Activated CD4-positive, alpha-beta T cell treated with anti-CD3 and anti-CD28 coated beads for 36 hours (primary cell): ENCODE results near the gene HIGD2A. TPM values are rescaled to one million over a fixed set of nuclear protein-coding genes. Genes with fewer than 3 reads are reported as not detected.

Experiments used
- ATAC-seq: fragments of 200-7000 bp; cut with Tn5 transposase; one replicate; pipeline ENCODE4 v1.10.0; 2021; ENCODE audit warnings: mild to moderate bottlenecking, moderate library complexity
- CTCF ChIA-PET: fragments of 350-600 bp; sonication (Branson Sonifier 250); formaldehyde crosslinking; loops from one replicate; lab custom pipeline; 2021; ENCODE audit warnings: antibody characterized with exemption; lab: Charles Lee
- POLR2A ChIA-PET: fragments of 350-600 bp; sonication (Branson Sonifier 250); formaldehyde crosslinking; loops from one replicate; lab custom pipeline; 2021; ENCODE audit warnings: antibody characterized with exemption, inconsistent platforms; lab: Charles Lee
- DNase-seq: peaks from one replicate; pipeline ENCODE4 v3.0.0-alpha.2; 2020
- H3K27ac Mint-ChIP-seq: one replicate; pipeline ENCODE4 v1.8.0; 2021; ENCODE audit warnings: mixed read lengths
- H3K27me3 Mint-ChIP-seq: one replicate; pipeline ENCODE4 v1.8.0; 2021; ENCODE audit warnings: mixed read lengths
- H3K36me3 Mint-ChIP-seq: one replicate; pipeline ENCODE4 v1.8.0; 2021; ENCODE audit warnings: low read depth, mixed read lengths
- H3K4me1 Mint-ChIP-seq: one replicate; pipeline ENCODE4 v1.8.0; 2021; ENCODE audit warnings: mixed read lengths
- H3K4me3 Mint-ChIP-seq: one replicate; pipeline ENCODE4 v1.8.0; 2021; ENCODE audit warnings: mild to moderate bottlenecking, moderate library complexity, mixed read lengths
- H3K9me3 Mint-ChIP-seq: one replicate; pipeline ENCODE4 v1.8.0; 2021; ENCODE audit warnings: low read depth, mixed read lengths
- intact Hi-C, 2 experiments: fragments of 100-400 bp; cut with DNase I in 1 of 2; cut with micrococcal nuclease in 1 of 2; formaldehyde crosslinking; loops; one replicate each; pipeline versions ENCODE4 v1.14.2 to v1.15.1; 2022 to 2024; cut with DNase I, micrococcal nuclease
- total RNA-seq, 2 experiments: library from RNA; stranded (reverse); gene quantifications; one replicate each; pipeline ENCODE4 v1.2.3, GENCODE V29; 2021

Gene HIGD2A
- total RNA-seq, 2 experiments from 2014 or later = 104 to 140 TPM

GRCh38 chr5:176420086-176420485 lies 31.5 kb downstream of the HIGD2A start:
- peaks cover 3% of the 10 kb centered on the region for H3K9me3 Mint-ChIP-seq
- peaks cover 12% of the 10 kb centered on the region for H3K4me1 Mint-ChIP-seq
- intact Hi-C loops = no loop called here
- no peak for ATAC-seq
- no peaks in the 10 kb centered on the region for H3K36me3 Mint-ChIP-seq
- H3K27me3 Mint-ChIP-seq = no peaks in the 10 kb centered on the region
- ChIA-PET CTCF (no interaction called here), POLR2A (no interaction called here)
- no peak overlapping the region for H3K4me3 Mint-ChIP-seq
- no peak overlapping the region for H3K27ac Mint-ChIP-seq
- no peak for DNase-seq

GRCh38 chr5:176420972-176421544 lies 32.5 kb downstream of the HIGD2A start:
- Mint-ChIP-seq H3K27me3 (no peaks in the 10 kb centered on the region), H3K36me3 (no peaks in the 10 kb centered on the region), H3K4me3 (no peak overlapping the region), H3K9me3 (peaks cover 3% of the 10 kb centered on the region), H3K27ac (no peak overlapping the region), H3K4me1 (peaks cover 8% of the 10 kb centered on the region)
- intact Hi-C loops = no loop called here
- ChIA-PET POLR2A (no interaction called here), CTCF (interaction anchor here (0.6 to 0.7 kb wide), 2 partner anchors 213 to 392 kb away, joined by 3 to 4 read pairs; no protein-coding TSS in a partner anchor)
- DNase-seq = no peak
- ATAC-seq = no peak

- POLR2A ChIA-PET = no interaction called here
- CTCF ChIA-PET = interaction anchor here (1.1 kb wide), 1 partner anchor 17 kb away, joined by 3 read pairs; no protein-coding TSS in a partner anchor
Observed at GRCh38 chr5:176424181-176424580, 35.6 kb downstream of the HIGD2A start.

GRCh38 chr5:176425138-176425537 lies 36.6 kb downstream of the HIGD2A start:
- intact Hi-C loops = no loop called here
- Mint-ChIP-seq H3K27ac (no peak overlapping the region), H3K9me3 (peaks cover 3% of the 10 kb centered on the region), H3K27me3 (no peaks in the 10 kb centered on the region), H3K4me3 (no peak overlapping the region), H3K4me1 (no peaks in the 10 kb centered on the region), H3K36me3 (no peaks in the 10 kb centered on the region)
- POLR2A ChIA-PET = no interaction called here
- DNase-seq (no peak), ATAC-seq (no peak)
- CTCF ChIA-PET = interaction anchor here (0.6 kb wide), 1 partner anchor 53 kb away, joined by 3 read pairs; no protein-coding TSS in a partner anchor

More at GRCh38 chr5:176424181-176424580, 35.6 kb downstream of the HIGD2A start:
- H3K4me1 Mint-ChIP-seq = no peaks in the 10 kb centered on the region
- peaks cover 3% of the 10 kb centered on the region for H3K9me3 Mint-ChIP-seq
- no peak for ATAC-seq
- H3K27ac Mint-ChIP-seq = no peak overlapping the region
- intact Hi-C loops = no loop called here
- no peak for DNase-seq
- no peaks in the 10 kb centered on the region for H3K27me3 Mint-ChIP-seq
- H3K4me3 Mint-ChIP-seq = no peak overlapping the region
- H3K36me3 Mint-ChIP-seq = no peaks in the 10 kb centered on the region

- no peaks in the 10 kb centered on the region for H3K27me3 Mint-ChIP-seq
- intact Hi-C loops = no loop called here
- DNase-seq (no peak), ATAC-seq (no peak)
- POLR2A ChIA-PET = no interaction called here
- H3K27ac Mint-ChIP-seq = no peak overlapping the region
- no peaks in the 10 kb centered on the region for H3K4me1 Mint-ChIP-seq
- no peaks in the 10 kb centered on the region for H3K36me3 Mint-ChIP-seq
- CTCF ChIA-PET = interaction anchor here (0.6 to 1.3 kb wide), 3 partner anchors 22 to 56 kb away, joined by 3 to 7 read pairs (median 3); partner anchors contain the start of gene FAF2
- H3K9me3 Mint-ChIP-seq = no peaks in the 10 kb centered on the region
- no peak overlapping the region for H3K4me3 Mint-ChIP-seq
Observed at GRCh38 chr5:176425791-176426190, 37.2 kb downstream of the HIGD2A start.

GRCh38 chr5:176426876-176427275 lies 38.3 kb downstream of the HIGD2A start:
- H3K27ac Mint-ChIP-seq = no peak overlapping the region
- ChIA-PET CTCF (no interaction called here), POLR2A (interaction anchor here (0.7 kb wide), 1 partner anchor 21 kb away, joined by 5 read pairs; no protein-coding TSS in a partner anchor)
- no peak for DNase-seq
- no peaks in the 10 kb centered on the region for H3K36me3 Mint-ChIP-seq
- H3K4me3 Mint-ChIP-seq = no peak overlapping the region
- intact Hi-C loops = no loop called here
- no peaks in the 10 kb centered on the region for H3K9me3 Mint-ChIP-seq
- no peak for ATAC-seq
- no peaks in the 10 kb centered on the region for H3K27me3 Mint-ChIP-seq
- H3K4me1 Mint-ChIP-seq = no peaks in the 10 kb centered on the region

GRCh38 chr5:176427971-176428370 lies 39.4 kb downstream of the HIGD2A start:
- no peak for DNase-seq
- Mint-ChIP-seq H3K9me3 (no peaks in the 10 kb centered on the region), H3K36me3 (no peaks in the 10 kb centered on the region), H3K27me3 (no peaks in the 10 kb centered on the region), H3K4me1 (no peaks in the 10 kb centered on the region), H3K27ac (no peak overlapping the region), H3K4me3 (no peak overlapping the region)
- intact Hi-C loops = no loop called here
- no peak for ATAC-seq
- CTCF ChIA-PET = no interaction called here
- POLR2A ChIA-PET = no interaction called here

- ChIA-PET POLR2A (no interaction called here), CTCF (interaction anchor here (0.6 to 1.3 kb wide), 2 partner anchors 18 to 96 kb away, joined by 3 to 5 read pairs; partner anchors contain the start of gene FAF2)
- no peaks in the 10 kb centered on the region for H3K36me3 Mint-ChIP-seq
- ATAC-seq (no peak), DNase-seq (no peak)
- intact Hi-C loops = no loop called here
- H3K27me3 Mint-ChIP-seq = no peaks in the 10 kb centered on the region
- H3K4me3 Mint-ChIP-seq = no peak overlapping the region
- H3K9me3 Mint-ChIP-seq = no peaks in the 10 kb centered on the region
- H3K27ac Mint-ChIP-seq = no peak overlapping the region
- no peaks in the 10 kb centered on the region for H3K4me1 Mint-ChIP-seq
Observed at GRCh38 chr5:176429972-176430371, 41.4 kb downstream of the HIGD2A start.

- H3K27me3 Mint-ChIP-seq = no peaks in the 10 kb centered on the region
- intact Hi-C loops = no loop called here
- no peak for DNase-seq
- no peak overlapping the region for H3K27ac Mint-ChIP-seq
- ChIA-PET POLR2A (no interaction called here), CTCF (interaction anchor here (0.8 kb wide), 1 partner anchor 165 kb away, joined by 3 read pairs; no protein-coding TSS in a partner anchor)
- H3K36me3 Mint-ChIP-seq = no peaks in the 10 kb centered on the region
- no peak overlapping the region for H3K4me3 Mint-ChIP-seq
- H3K9me3 Mint-ChIP-seq = no peaks in the 10 kb centered on the region
- ATAC-seq = no peak
- peaks cover 10% of the 10 kb centered on the region for H3K4me1 Mint-ChIP-seq
Observed at GRCh38 chr5:176432707-176433106, 44.2 kb downstream of the HIGD2A start.

- peak; percentile 27 for DNase-seq
- no peaks in the 10 kb centered on the region for H3K36me3 Mint-ChIP-seq
- ChIA-PET POLR2A (no interaction called here), CTCF (interaction anchor here (0.8 to 1.2 kb wide), 2 partner anchors 11 to 19 kb away, joined by 3 to 8 read pairs; partner anchors contain the start of gene FAF2)
- intact Hi-C loops = no loop called here
- peak; percentile 89 for ATAC-seq
- peak overlapping the region; percentile 58 for H3K27ac Mint-ChIP-seq
- peaks cover 10% of the 10 kb centered on the region for H3K4me1 Mint-ChIP-seq
- H3K4me3 Mint-ChIP-seq = peak overlapping the region; percentile 33
- no peaks in the 10 kb centered on the region for H3K27me3 Mint-ChIP-seq
- H3K9me3 Mint-ChIP-seq = no peaks in the 10 kb centered on the region
Observed at GRCh38 chr5:176436656-176437055, 48.1 kb downstream of the HIGD2A start.

- Mint-ChIP-seq H3K4me3 (no peak overlapping the region), H3K27me3 (no peaks in the 10 kb centered on the region), H3K9me3 (no peaks in the 10 kb centered on the region), H3K36me3 (no peaks in the 10 kb centered on the region), H3K4me1 (peaks cover 10% of the 10 kb centered on the region), H3K27ac (no peak overlapping the region)
- CTCF ChIA-PET = interaction anchor here (1.0 to 2.6 kb wide), 2 partner anchors 9 to 11 kb away, joined by 3 to 10 read pairs; partner anchors contain the start of gene FAF2
- POLR2A ChIA-PET = no interaction called here
- ATAC-seq (no peak), DNase-seq (no peak)
- intact Hi-C loops = no loop called here
Observed at GRCh38 chr5:176438959-176439757, 50.6 kb downstream of the HIGD2A start.
